DLD1 (cell line): Measurements from ENCODE around the gene PDPK1.
"Not testable (repeated sequence)": the region's sequence is repeated elsewhere in the genome, so short reads cannot be mapped to it uniquely, and the experiment has no call there.

Source experiments
- in situ Hi-C: cut with HindIII; loops from 2 replicates; pipeline ENCODE4 v1.10.0; 2017; ENCODE audit warnings: low sequenced_read_pairs

Gene PDPK1

DNA sequence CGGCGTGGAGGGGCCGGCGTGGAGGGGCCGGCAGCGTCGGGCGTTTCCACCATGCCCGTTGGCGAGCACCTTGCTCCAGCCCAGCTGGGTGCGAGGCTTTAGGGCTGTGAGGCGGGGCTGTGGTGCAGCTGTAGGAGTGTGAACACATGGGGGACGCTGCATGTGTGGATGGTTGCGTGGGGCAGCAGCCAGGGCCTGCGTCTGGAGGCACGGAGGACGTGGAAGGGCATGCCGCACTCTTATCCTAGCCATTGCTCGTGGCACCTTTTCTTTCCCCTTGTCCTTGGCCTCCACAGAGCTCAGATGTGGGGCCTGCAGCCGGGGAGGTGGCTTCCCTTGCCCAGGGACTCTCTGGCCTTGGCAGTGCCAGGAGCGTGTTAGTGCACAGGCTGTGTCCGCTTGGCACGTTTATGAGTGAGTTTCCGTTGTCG, 47.8 kb downstream of the PDPK1 start:
- in situ Hi-C loops, result no loop called here

DNA sequence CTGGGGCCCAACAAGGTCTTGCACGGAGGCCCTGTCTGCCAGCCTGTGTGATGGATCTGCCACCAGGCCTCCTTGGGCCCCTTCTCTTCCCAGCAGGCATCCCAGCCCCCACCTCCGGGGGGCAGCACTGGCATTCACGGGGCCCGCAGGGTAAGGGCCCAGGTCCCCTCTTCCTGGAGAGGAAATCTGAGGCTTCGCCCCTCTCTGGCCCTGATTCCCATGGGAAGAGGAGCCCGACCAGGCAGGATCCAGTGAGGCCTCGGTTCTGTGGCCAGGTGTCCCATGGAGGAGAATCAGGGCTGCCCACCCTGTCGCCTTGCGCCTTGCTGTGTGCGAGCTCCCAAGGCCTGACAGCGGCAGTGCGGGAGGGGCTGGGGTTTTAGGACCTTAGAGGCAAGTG, 48.4 kb downstream of the PDPK1 start:
- in situ Hi-C loops, result no loop called here

DNA sequence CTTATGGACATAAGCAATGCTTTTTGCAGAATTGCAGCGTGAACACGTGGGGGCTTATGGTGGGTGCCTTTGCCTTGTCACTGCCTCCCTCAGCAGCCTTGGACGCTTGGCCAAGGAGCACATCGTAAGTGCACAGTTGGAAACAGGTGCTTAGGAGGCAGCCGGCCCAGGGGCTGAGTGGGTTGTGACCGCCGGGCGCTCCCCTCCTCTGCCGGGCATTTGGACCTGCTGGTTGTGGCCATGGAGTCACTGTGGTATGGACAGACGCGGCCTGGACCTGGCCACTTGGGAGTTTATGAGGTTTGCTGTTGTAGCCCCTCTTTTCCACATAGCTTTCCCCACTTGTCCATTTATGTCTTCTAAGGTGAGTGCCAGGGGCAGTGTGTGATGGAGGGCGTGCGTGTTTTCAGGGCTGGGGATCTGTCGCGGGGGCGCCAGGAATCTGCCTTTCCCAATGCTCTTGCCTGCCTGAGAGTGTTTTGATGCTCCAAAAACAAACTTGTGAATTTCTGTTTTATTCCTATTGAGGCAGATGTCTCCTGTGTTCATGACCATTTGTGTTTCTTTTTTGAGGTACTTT, 49.2 kb downstream of the PDPK1 start:
- in situ Hi-C loops, result no loop called here

- in situ Hi-C loops, result no loop called here
These were observed 50.2 kb downstream of the PDPK1 start for GRCh38 chr16:2587891-2588565.

- in situ Hi-C loops, result no loop called here
These were observed 53.8 kb downstream of the PDPK1 start for GRCh38 chr16:2591476-2592240.

- in situ Hi-C loops, result no loop called here
These were observed 55.0 kb downstream of the PDPK1 start for GRCh38 chr16:2592786-2593185.

- in situ Hi-C loops, result no loop called here
These were observed 57.8 kb downstream of the PDPK1 start for GRCh38 chr16:2595393-2596205.

DNA sequence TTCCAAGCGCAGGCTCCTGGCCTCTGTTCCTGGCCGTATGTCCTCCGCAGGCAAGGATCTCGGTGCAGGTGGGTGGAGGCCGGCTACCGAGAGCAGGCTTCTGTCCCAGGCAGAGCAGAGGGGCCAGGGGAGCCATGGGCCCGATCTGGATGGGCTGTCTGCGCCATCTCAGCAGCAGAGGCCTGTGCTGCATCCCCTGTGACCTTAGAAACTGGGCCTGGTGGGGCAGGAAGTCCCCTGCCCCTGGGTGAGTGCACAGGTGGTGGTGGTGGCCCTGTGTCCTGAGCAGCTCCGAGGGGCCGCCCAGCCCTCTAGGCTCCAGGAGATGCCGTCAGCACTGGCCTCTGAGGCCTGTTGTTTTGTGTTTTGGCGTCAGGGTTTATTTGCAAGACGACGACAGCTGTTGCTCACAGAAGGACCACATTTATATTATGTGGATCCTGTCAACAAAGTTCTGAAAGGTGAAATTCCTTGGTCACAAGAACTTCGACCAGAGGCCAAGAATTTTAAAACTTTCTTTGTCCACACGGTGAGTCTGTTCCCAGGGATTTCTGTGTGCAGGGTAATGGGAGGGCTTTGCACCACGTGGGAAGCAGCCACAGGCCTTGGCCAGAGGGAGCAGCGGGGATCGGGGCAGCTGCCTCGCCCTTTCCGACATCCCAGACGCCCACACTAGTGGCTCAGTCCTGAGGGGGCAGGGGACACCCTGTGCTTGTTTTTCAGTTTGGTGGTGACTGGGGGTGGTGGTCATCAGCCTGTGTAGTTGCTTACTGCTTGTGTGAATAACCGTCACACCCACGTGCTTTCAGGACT, 59.1 kb downstream of the PDPK1 start:
- in situ Hi-C loops, result no loop called here

DNA sequence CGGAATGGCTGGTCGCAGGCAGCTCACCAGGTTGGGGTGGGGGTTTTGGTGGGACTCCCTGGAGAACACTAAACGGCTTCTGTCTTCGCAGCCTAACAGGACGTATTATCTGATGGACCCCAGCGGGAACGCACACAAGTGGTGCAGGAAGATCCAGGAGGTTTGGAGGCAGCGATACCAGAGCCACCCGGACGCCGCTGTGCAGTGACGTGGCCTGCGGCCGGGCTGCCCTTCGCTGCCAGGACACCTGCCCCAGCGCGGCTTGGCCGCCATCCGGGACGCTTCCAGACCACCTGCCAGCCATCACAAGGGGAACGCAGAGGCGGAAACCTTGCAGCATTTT, 59.7 kb downstream of the PDPK1 start:
- in situ Hi-C loops, result no loop called here

DNA sequence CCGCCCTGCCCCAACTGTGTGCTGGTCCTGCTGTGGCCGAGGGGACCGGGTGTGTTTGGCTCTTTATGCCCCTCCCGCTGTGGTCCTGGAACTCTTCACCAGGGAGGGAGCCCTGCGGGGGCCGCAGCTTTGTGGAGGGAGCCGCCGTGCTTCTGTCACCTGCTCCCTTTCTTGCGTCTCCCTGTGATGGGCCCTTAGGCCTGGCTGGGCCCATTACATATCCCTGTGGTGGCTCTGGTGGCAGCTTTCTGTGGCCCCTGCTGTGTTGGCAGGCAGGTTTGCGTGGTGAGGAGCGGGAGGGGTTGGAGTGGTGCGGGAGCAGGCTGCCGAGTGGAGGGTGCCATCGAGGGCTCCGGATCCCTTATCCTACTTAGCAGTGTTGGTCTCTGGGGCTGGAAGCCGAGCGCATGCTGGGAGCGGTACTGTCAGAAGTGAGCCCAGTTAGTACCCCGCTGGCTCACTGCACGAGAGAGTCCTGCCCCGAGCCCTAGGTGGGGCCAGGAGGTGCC, 60.4 kb downstream of the PDPK1 start:
- in situ Hi-C loops, result no loop called here

DNA sequence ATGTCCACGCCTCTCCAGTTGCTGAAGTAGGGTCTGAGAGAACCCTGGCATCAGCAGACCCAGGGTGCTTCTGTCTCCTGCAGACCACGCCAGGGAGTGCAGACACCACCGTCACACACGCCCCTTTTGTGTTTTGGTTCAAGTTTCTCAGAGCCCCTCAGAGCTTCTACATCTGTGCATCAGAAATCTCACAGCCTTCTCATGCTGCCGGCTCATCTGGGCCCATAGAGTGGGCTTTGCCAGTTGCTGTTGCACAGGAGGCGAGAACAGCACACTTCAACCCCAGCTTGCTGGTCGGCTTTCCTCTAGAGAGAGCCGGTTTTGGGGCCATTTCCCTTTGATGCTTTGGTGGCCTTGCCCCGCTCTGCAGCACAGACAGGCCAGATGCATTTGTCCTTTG, 60.9 kb downstream of the PDPK1 start:
- in situ Hi-C loops, result no loop called here

DNA sequence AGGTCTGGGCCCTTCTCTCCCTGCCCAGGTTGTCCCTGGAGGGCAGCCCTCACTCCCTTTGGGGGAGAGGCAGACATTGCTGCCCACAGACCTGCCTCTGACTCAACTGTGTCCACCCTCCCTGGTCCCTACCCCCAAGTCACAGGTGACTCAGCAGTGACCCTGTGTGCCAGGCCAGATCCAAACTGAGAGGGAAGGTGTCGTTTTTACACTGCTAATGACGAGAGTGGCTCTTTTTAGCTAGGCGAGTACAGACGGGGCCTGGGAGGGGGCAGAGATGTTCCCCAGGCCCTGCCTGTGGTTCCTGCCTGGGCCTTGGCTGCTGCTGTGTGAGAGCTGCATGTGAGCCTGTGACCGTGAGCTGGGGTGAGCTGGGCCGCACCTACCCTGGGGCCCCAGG, 61.3 kb downstream of the PDPK1 start:
- in situ Hi-C loops, result not testable (repeated sequence)

- in situ Hi-C loops, result not testable (repeated sequence)
These were observed 62.0 kb downstream of the PDPK1 start for GRCh38 chr16:2599785-2600184.

GRCh38 chr16:2601301-2602025, 63.6 kb downstream of the PDPK1 start:
- in situ Hi-C loops, result not testable (repeated sequence)

GRCh38 chr16:2602175-2602574, 64.4 kb downstream of the PDPK1 start:
- in situ Hi-C loops, result not testable (repeated sequence)

GRCh38 chr16:2603165-2604015, 65.6 kb downstream of the PDPK1 start:
- in situ Hi-C loops, result no loop called here

DNA sequence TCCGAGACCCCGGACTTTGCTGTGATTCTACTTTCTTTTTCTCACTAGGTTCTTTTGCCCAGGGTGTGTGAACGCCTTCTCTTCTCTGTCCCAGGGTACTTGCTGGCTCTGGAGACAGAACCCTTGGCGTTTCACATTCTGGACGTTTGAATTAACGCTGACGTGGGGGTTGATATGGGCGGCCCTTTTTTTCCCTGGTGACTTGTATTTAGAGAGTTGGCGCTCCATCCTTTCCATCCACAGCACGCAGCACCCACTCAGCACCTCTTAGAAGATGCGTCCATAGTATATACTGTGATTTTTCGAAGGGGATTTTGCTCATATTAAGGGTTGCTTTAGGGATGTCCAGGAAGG, 66.2 kb downstream of the PDPK1 start:
- in situ Hi-C loops, result not testable (repeated sequence)

DNA sequence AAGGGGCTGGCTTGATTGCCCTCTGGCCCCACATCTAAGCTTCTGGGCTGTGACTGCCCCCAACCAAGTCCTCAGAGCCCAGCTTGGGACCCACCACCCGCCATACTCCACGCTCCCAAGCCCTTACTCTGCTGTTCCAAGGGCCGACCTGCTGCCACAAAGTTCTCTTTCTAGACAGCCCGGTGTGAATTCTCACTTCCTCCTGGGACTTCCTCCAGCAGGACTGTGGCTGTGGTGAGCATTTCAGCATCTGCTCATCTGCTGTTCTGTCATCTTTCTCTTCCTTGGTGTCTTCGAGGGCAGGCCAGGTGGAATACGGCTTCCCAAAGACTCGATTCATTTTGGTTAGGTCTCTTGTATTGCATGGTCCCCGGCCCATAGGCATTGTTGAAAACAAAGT, 69.0 kb downstream of the PDPK1 start:
- in situ Hi-C loops, result not testable (repeated sequence)

DNA sequence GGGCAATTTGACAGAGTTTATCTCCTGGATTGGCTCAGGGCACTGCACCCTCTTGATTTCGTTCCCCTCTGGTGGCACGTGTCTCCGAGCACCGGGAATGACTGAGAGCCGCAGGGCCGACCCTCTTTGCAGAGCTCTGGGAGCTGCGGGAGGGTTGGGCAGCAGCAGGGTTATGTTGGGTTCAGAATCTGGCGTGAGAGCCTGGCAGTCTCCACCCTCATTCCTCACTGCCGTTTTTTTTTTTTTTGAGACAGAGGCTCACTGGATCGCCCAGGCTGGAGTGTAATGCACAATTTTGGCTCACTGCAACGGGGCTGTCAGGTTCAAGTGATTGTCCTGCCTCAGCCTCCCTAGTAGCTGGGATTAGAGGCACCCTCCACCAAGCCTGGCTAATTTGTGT, 71.5 kb downstream of the PDPK1 start:
- in situ Hi-C loops, result not testable (repeated sequence)
